ENCODE data around the gene ADAP1. TPM values are rescaled to one million over a fixed set of nuclear protein-coding genes. Genes with fewer than 3 reads are reported as not detected.

ADAP1 gene
- total and polyA plus RNA-seq, 2 of the 13 experiments (the other 11 are each of a cell fraction or from before 2014, with no cell fraction given): 10.5 to 24.6 TPM

DNA sequence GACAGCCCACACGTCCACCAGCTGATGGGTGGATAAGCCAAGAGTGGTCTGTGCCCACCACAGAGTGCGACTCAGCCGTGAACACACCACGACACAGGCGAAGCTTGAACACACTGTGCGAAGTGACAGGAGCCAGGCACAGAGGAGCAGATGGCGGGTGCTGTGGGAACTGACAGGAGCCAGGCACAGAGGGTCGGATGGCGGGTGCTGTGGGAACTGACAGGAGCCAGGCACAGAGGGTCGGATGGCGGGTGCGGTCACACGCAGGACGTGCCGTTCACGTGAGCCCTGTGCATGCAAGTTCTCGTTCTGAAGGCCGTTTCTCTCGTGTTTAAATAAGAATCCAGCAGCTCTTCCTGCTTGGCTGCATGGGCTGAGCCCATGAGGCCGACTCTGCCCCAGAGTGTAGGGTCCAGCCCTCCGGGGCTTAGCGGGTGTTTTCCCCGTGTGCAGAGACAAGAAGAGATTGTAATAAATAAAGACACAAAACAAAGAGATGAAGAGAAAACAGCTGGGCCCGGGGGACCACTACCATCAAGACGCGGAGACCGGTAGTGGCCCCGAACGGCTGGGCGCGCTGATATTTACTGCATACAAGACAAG is 5.9 kb upstream of the ADAP1 start (continued):
- TF ChIP-seq, protein P1, sequence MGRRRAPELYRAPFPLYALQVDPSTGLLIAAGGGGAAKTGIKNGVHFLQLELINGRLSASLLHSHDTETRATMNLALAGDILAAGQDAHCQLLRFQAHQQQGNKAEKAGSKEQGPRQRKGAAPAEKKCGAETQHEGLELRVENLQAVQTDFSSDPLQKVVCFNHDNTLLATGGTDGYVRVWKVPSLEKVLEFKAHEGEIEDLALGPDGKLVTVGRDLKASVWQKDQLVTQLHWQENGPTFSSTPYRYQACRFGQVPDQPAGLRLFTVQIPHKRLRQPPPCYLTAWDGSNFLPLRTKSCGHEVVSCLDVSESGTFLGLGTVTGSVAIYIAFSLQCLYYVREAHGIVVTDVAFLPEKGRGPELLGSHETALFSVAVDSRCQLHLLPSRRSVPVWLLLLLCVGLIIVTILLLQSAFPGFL (CRISPR knock-in tag; IDR thresholded peaks at IDR 0.05): no peak
- TF ChIP-seq RELA (CRISPR knock-in tag; IDR thresholded peaks at IDR 0.05) (no peak), ELF1 (CRISPR knock-in tag; IDR thresholded peaks at IDR 0.05) (peak; percentile 80), FOXO1 (CRISPR knock-in tag; IDR thresholded peaks at IDR 0.05) (peak; percentile 54; the same call in 1 of the 2 replicates), NAIF1 (CRISPR knock-in tag; IDR thresholded peaks at IDR 0.05; ENCODE audit: borderline replicate concordance) (no peak), ZNF354B (CRISPR knock-in tag; IDR thresholded peaks at IDR 0.05) (no peak), U2AF1 (optimal IDR thresholded peaks at IDR 0.05; ENCODE audit: low read depth, low read length) (no peak), SMARCE1 (IDR thresholded peaks at IDR 0.05; ENCODE audit: borderline replicate concordance) (no peak), CHCHD3 (CRISPR knock-in tag; IDR thresholded peaks at IDR 0.05) (no peak), MIER3 (CRISPR knock-in tag; IDR thresholded peaks at IDR 0.05; ENCODE audit: borderline replicate concordance) (no peak), PRPF4 (IDR thresholded peaks at IDR 0.05; ENCODE audit: low read depth, low read length, poor library complexity, severe bottlenecking) (no peak), SMYD3 (CRISPR knock-in tag; IDR thresholded peaks at IDR 0.05) (no peak), FOXK2 (IDR thresholded peaks at IDR 0.05) (no peak), DPF2 (CRISPR knock-in tag; IDR thresholded peaks at IDR 0.05; ENCODE audit: borderline replicate concordance, low read depth) (peak; percentile 66), ZNF816 (CRISPR knock-in tag; IDR thresholded peaks at IDR 0.05; ENCODE audit: borderline replicate concordance) (no peak), ZSCAN30 (CRISPR knock-in tag; IDR thresholded peaks at IDR 0.05) (no peak), ZNF678 (CRISPR knock-in tag; IDR thresholded peaks at IDR 0.05) (no peak), NFYB (CRISPR knock-in tag; IDR thresholded peaks at IDR 0.05) (no peak), ZNF460 (CRISPR knock-in tag; IDR thresholded peaks at IDR 0.05; ENCODE audit: borderline replicate concordance) (no peak; the same call in 1 of the 2 replicates), YY1 (IDR thresholded peaks at IDR 0.05; ENCODE audit: insufficient read depth, insufficient replicate concordance, low read depth, low read length) (no peak), TEAD3 (CRISPR knock-in tag; optimal IDR thresholded peaks at IDR 0.05; ENCODE audit: borderline replicate concordance) (no peak), ZZZ3 (CRISPR knock-in tag; IDR thresholded peaks at IDR 0.05; ENCODE audit: borderline replicate concordance) (no peak)
- TF ChIP-seq, protein P2, sequence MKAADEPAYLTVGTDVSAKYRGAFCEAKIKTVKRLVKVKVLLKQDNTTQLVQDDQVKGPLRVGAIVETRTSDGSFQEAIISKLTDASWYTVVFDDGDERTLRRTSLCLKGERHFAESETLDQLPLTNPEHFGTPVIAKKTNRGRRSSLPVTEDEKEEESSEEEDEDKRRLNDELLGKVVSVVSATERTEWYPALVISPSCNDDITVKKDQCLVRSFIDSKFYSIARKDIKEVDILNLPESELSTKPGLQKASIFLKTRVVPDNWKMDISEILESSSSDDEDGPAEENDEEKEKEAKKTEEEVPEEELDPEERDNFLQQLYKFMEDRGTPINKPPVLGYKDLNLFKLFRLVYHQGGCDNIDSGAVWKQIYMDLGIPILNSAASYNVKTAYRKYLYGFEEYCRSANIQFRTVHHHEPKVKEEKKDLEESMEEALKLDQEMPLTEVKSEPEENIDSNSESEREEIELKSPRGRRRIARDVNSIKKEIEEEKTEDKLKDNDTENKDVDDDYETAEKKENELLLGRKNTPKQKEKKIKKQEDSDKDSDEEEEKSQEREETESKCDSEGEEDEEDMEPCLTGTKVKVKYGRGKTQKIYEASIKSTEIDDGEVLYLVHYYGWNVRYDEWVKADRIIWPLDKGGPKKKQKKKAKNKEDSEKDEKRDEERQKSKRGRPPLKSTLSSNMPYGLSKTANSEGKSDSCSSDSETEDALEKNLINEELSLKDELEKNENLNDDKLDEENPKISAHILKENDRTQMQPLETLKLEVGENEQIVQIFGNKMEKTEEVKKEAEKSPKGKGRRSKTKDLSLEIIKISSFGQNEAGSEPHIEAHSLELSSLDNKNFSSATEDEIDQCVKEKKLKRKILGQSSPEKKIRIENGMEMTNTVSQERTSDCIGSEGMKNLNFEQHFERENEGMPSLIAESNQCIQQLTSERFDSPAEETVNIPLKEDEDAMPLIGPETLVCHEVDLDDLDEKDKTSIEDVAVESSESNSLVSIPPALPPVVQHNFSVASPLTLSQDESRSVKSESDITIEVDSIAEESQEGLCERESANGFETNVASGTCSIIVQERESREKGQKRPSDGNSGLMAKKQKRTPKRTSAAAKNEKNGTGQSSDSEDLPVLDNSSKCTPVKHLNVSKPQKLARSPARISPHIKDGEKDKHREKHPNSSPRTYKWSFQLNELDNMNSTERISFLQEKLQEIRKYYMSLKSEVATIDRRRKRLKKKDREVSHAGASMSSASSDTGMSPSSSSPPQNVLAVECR (CRISPR knock-in tag; IDR thresholded peaks at IDR 0.05; ENCODE audit: borderline replicate concordance): peak; percentile 78; the same call in 1 of the 2 replicates
- TF ChIP-seq, protein P3, sequence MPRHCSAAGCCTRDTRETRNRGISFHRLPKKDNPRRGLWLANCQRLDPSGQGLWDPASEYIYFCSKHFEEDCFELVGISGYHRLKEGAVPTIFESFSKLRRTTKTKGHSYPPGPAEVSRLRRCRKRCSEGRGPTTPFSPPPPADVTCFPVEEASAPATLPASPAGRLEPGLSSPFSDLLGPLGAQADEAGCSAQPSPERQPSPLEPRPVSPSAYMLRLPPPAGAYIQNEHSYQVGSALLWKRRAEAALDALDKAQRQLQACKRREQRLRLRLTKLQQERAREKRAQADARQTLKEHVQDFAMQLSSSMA (CRISPR knock-in tag; IDR thresholded peaks at IDR 0.05): no peak; the same call in 1 of the 2 replicates
- TF ChIP-seq, protein P4, sequence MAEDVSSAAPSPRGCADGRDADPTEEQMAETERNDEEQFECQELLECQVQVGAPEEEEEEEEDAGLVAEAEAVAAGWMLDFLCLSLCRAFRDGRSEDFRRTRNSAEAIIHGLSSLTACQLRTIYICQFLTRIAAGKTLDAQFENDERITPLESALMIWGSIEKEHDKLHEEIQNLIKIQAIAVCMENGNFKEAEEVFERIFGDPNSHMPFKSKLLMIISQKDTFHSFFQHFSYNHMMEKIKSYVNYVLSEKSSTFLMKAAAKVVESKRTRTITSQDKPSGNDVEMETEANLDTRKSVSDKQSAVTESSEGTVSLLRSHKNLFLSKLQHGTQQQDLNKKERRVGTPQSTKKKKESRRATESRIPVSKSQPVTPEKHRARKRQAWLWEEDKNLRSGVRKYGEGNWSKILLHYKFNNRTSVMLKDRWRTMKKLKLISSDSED (CRISPR knock-in tag; IDR thresholded peaks at IDR 0.05): no peak
